Stimulated activated CD4-positive, alpha-beta T cell treated with anti-CD3 and anti-CD28 coated beads, TNF-alpha, amount 100 ng/mL, for 1 hour (primary cell): ENCODE results near the gene GNG5.
A peak's percentile ranks its signal among the peaks of the same experiment; 100 is the strongest.
"Not testable (repeated sequence)": the region's sequence is repeated elsewhere in the genome, so short reads cannot be mapped to it uniquely, and the experiment has no call there.

Experiments
- DNase-seq, 3 donors: peaks; one replicate each; pipeline ENCODE4 v3.0.0-alpha.2; 2020; ENCODE audit warnings: low read depth in 3 of 3, low spot score in 1 of 3

The GNG5 gene

GRCh38 chr1:84489766-84490165 is 16.6 kb downstream of the GNG5 start:
- DNase-seq = no peak

- no peak for DNase-seq
Observed at GRCh38 chr1:84488107-84488506, 18.3 kb downstream of the GNG5 start.

- DNase-seq = no peak
Observed at GRCh38 chr1:84481317-84481716, 25.1 kb downstream of the GNG5 start.

GRCh38 chr1:84480650-84481049 is 25.7 kb downstream of the GNG5 start:
- DNase-seq = no peak

- DNase-seq = no peak
Observed at GRCh38 chr1:84479998-84480397, 26.4 kb downstream of the GNG5 start.

- peak; percentile 32 to 58 (median 47) for DNase-seq
Observed at GRCh38 chr1:84478876-84479868, 27.2 kb downstream of the GNG5 start, which contains the start of gene RPF1. RPF1 (plus strand) TSS chr1:84479266; CDS start chr1:84479282, 16 bp downstream.

GRCh38 chr1:84476225-84476624 is 30.2 kb downstream of the GNG5 start:
- DNase-seq = no peak

GRCh38 chr1:84467298-84467697 is 39.1 kb downstream of the GNG5 start:
- DNase-seq = no peak

GRCh38 chr1:84462118-84462517 is 44.3 kb downstream of the GNG5 start:
- DNase-seq = no peak

GRCh38 chr1:84452436-84452835 is 53.9 kb downstream of the GNG5 start:
- DNase-seq = no peak

GRCh38 chr1:84450910-84451309 is 55.5 kb downstream of the GNG5 start:
- DNase-seq = no peak

GRCh38 chr1:84448704-84449103 is 57.7 kb downstream of the GNG5 start:
- not testable (repeated sequence) for DNase-seq
